ENCODE data around the gene LRIT2. TPM values are rescaled to one million over a fixed set of nuclear protein-coding genes. Genes with fewer than 3 reads are reported as not detected.
A peak's percentile ranks its signal among the peaks of the same experiment; 100 is the strongest.

LRIT2 gene
- total RNA-seq, 1 experiment from 2014 or later = not detected

GRCh38 chr10:84191106-84191505 is 34.2 kb downstream of the LRIT2 start:
- WGBS (ENCODE audit: extremely low coverage, insufficient read length, low lambda C conversion rate) = no CpG with 5 or more reads among the region's 5 CpGs
- no peaks in the 10 kb centered on the region for H3K36me3 Mint-ChIP-seq (ENCODE audit: insufficient read depth in 1 of 3, low read depth in 3 of 3)
- no peak overlapping the region for H3K27ac ChIP-seq (ENCODE audit: insufficient read length, low read depth, low read length)

More at GRCh38 chr10:84191106-84191505, 34.2 kb downstream of the LRIT2 start:
- H3K4me2 ChIP-seq (ENCODE audit: insufficient read depth, insufficient read length, low read length) = no peak overlapping the region
- no peaks in the 10 kb centered on the region for H3K79me1 ChIP-seq (ENCODE audit: insufficient read depth, low read depth, low read length, poor library complexity, severe bottlenecking)
- no peak overlapping the region for H3K14ac ChIP-seq (ENCODE audit: insufficient read depth, low read length)
- H3K23me2 ChIP-seq (ENCODE audit: insufficient read length, low read depth, low read length, poor library complexity, severe bottlenecking) = peaks cover 12% of the 10 kb centered on the region
- H3K56ac ChIP-seq (ENCODE audit: insufficient read length, low read depth, low read length) = no peak overlapping the region
- H2BK120ac ChIP-seq (ENCODE audit: low read depth, low read length, poor library complexity, severe bottlenecking) = no peak overlapping the region
- no peaks in the 10 kb centered on the region; a peak in 1 of 5 replicates for H3K9me3 Mint-ChIP-seq
- H2BK5ac ChIP-seq (ENCODE audit: insufficient read length, low read length) = no peak overlapping the region
- H4K5ac ChIP-seq (ENCODE audit: insufficient read length, low read depth, low read length) = peak overlapping the region; percentile 48
- no peaks in the 10 kb centered on the region; the same call in 1 of the 2 replicates for H3K4me1 ChIP-seq (ENCODE audit: insufficient read depth, low read length)
- H4K91ac ChIP-seq (ENCODE audit: insufficient read length, low read depth, low read length) = no peak overlapping the region
- H3K27me3 ChIP-seq (ENCODE audit: insufficient read depth, low read length) = peaks cover 17% of the 10 kb centered on the region
- no peak overlapping the region for H3K27ac Mint-ChIP-seq
- H3K18ac ChIP-seq (ENCODE audit: insufficient read length, low read depth, low read length) = no peak overlapping the region
- no peak for DNase-seq
- H3K27me3 Mint-ChIP-seq (ENCODE audit: low read depth) = peaks cover 55% of the 10 kb centered on the region
- H4K8ac ChIP-seq (replicated peaks; ENCODE audit: insufficient read length, low read depth, low read length) = no peak overlapping the region
- H3K23ac ChIP-seq (ENCODE audit: insufficient read length, low read depth, low read length) = no peak overlapping the region
- peaks cover 6 to 7% of the 10 kb centered on the region in 2 experiments; a peak in 3 of 4 replicates for H3K4me1 Mint-ChIP-seq
- no peak overlapping the region for H3T11ph ChIP-seq (ENCODE audit: low read length)
- H2AK5ac ChIP-seq (ENCODE audit: insufficient read length, low read length) = no peak overlapping the region
- no peak overlapping the region for H2BK12ac ChIP-seq (ENCODE audit: insufficient read length, low read depth, low read length)
- no peak overlapping the region for H2BK20ac ChIP-seq (ENCODE audit: low read depth, low read length, poor library complexity, severe bottlenecking)
- no peaks in the 10 kb centered on the region for H3K9me3 ChIP-seq (ENCODE audit: control insufficient read depth, low read depth, low read length)
- no peaks in the 10 kb centered on the region for H4K20me1 ChIP-seq (ENCODE audit: control insufficient read depth, insufficient read depth, insufficient read length)
- no peak overlapping the region for H2BK15ac ChIP-seq (ENCODE audit: low read depth, low read length)
- no peak for TF ChIP-seq CTCF (conservative IDR thresholded peaks at IDR 0.05)
- no peak overlapping the region for H3K4ac ChIP-seq (ENCODE audit: low read depth, low read length)
- H2AFZ ChIP-seq (ENCODE audit: low read length) = no peak overlapping the region
- no peak overlapping the region for H3K4me3 Mint-ChIP-seq
- H3K79me2 ChIP-seq (ENCODE audit: insufficient read depth, low read length) = no peaks in the 10 kb centered on the region
- H3K9ac ChIP-seq (ENCODE audit: extremely low read depth, insufficient read length, low read length) = no peak overlapping the region

Measured in H9 (cell line).